Measurements from ENCODE around the gene DEFB129.
A peak's percentile ranks its signal among the peaks of the same experiment; 100 is the strongest.
"Not testable (repeated sequence)": the region's sequence is repeated elsewhere in the genome, so short reads cannot be mapped to it uniquely, and the experiment has no call there.

DEFB129 gene

DNA sequence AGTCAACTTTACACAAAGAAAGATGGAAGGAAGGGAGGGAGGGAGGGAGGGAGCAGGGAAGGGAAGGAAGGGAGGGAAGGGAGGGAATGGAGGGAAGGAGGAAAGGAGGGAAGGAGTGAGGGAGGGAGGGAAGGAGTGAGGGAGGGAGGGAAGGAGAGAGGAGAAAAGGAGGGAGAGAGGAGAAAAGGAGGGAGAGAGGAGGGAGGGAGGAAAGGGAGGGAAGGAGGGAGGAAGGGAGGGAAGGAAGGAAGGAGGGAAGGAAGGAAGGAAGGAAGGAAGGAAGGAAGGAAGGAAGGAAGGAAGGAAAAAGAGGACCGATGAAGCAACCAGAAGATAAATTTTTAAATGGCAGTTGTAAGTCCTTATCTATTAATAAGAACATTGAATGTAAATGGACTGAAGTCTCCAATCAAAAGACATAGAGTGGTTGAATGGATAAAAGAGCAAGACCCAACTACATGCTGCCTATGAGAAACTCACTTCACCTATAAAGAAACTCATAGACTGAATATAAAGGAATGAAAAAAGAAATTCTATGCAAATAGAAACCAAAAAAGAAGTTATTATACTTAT, 5.7 kb upstream of the DEFB129 start:
- H3K4me1 Mint-ChIP-seq, result peaks cover 5% of the 10 kb centered on the region

DNA sequence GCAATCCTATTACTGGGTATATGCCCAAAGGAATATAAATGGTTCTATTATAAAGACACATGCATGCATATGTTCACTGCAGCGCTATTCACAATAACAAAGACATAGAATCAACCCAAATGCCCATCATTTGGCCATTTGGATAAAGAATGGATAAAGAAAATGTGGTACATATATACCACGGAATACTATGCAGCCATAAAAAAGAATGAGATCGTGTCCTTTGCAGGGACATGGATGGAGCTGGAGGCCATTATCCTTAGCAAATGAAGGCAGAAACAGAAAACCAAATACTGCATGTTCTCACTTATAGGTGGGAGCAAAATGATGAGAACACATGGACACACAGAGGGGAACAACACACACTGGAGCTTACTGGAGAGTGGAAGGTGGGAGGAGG, 1.2 kb upstream of the DEFB129 start:
- not testable (repeated sequence) for H3K36me3 Mint-ChIP-seq, H3K27ac Mint-ChIP-seq, DNase-seq, H3K27me3 Mint-ChIP-seq, H3K4me3 Mint-ChIP-seq, H3K9me3 Mint-ChIP-seq
- CTCF ChIA-PET, result interaction anchor here (1.1 to 1.9 kb wide), 4 partner anchors 10 to 106 kb away, joined by 3 to 5 read pairs (median 4); no protein-coding TSS in a partner anchor
- H3K4me1 Mint-ChIP-seq, result peaks cover 21% of the 10 kb centered on the region

More for the DNA sequence above, 5.7 kb upstream of the DEFB129 start:
- CTCF ChIA-PET, result no interaction called here
- Mint-ChIP-seq H3K27me3 (peaks cover 6% of the 10 kb centered on the region), H3K36me3 (no peaks in the 10 kb centered on the region), H3K9me3 (peaks cover 3% of the 10 kb centered on the region), H3K4me3 (no peak overlapping the region), H3K27ac (no peak overlapping the region)
- DNase-seq, result no peak

DNA sequence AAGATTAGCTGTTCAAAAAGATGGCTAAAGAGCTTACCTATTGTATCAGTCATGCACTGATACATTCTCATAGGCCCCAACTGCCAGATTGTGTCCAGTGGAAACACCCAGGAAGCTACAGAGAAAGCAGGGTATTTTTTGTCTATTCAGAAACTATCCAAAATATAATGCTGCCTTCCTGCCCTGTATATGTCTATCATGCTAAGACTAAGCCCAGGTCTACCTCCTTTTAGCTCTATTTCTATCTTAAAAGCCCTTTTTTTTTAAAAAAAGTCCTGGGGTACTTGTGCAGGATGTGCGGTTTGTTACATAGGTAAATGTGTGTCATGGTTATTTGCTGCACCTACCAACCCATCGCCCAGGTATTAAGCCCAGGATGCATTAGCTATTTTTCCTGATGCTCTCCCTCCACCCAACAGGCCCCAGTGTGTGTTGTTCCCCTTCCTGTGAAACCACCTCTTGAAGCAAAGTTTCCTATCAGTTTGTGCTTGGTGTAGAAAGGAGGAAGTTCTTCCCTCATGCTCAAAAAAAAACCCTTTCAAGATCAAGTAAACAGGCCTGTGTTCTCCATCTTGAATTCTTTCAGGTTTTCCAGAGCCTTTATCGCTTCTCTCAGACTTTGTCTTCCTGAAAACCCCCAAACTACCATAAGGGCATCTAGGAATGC, 514 bp downstream of the DEFB129 start:
- Mint-ChIP-seq H3K9me3 (peaks cover 3% of the 10 kb centered on the region), H3K27ac (peak overlapping the region; percentile 46), H3K27me3 (no peaks in the 10 kb centered on the region), H3K36me3 (no peaks in the 10 kb centered on the region), H3K4me1 (peaks cover 21% of the 10 kb centered on the region), H3K4me3 (no peak overlapping the region)
- DNase-seq, result no peak
- CTCF ChIA-PET, result interaction anchor here (1.1 to 1.6 kb wide), 4 partner anchors 8 to 103 kb away, joined by 3 to 8 read pairs (median 4); no protein-coding TSS in a partner anchor

DNA sequence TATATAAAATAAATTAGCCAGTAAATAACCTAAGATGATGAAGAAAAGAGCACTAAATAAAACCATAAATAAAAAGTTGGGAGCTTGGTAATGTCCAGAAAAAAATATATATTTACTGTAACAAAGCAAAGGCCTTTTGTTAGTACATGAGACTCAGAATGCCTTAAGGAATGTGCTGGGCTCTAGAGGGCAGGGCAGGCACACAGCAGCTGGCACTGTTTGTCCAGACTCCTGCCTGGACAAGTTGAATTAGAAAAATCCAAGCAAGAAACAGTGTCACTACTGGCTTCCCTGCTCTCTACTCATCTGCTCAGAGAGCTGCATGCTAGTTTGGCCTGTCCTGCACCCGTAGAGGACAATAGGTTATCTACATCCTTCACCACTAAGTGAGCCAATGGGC, 8.8 kb downstream of the DEFB129 start:
- Mint-ChIP-seq H3K4me1 (peaks cover 22% of the 10 kb centered on the region), H3K36me3 (no peaks in the 10 kb centered on the region), H3K27me3 (no peaks in the 10 kb centered on the region), H3K4me3 (no peak overlapping the region), H3K9me3 (no peaks in the 10 kb centered on the region), H3K27ac (no peak overlapping the region)
- CTCF ChIA-PET, result interaction anchor here (0.6 kb wide), 1 partner anchor 182 kb away, joined by 4 read pairs; no protein-coding TSS in a partner anchor
- DNase-seq, result no peak

DNA sequence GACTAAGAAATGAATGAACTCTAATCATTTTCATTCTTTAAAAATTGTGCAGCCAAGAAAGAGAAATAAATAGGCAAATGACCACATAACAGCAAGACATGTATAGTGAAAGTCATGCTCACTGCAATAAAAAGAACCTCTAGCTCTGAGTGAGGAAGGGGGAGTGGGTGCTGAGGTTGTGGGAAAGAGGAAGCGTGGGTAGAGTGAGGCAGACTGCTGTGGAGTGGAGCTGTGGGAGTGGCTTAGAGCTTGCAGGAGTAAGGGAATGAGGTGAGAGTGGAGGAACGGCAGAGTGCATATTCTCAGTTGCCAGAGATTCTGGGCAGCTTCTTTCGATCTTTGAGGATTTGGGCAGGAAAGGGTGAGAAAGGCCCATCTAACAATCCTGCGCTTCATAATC, 10.4 kb downstream of the DEFB129 start:
- H3K9me3 Mint-ChIP-seq, result no peaks in the 10 kb centered on the region
- CTCF ChIA-PET, result interaction anchor here (1.0 to 1.9 kb wide), 3 partner anchors 21 to 29 kb away, joined by 3 to 7 read pairs (median 7); partner anchors contain the start of gene DEFB132
- peak; percentile 28 for DNase-seq
- H3K27ac Mint-ChIP-seq, result peak overlapping the region; percentile 85
- H3K4me3 Mint-ChIP-seq, result peak overlapping the region; percentile 57
- peaks cover 5% of the 10 kb centered on the region for H3K27me3 Mint-ChIP-seq
- H3K36me3 Mint-ChIP-seq, result no peaks in the 10 kb centered on the region
- H3K4me1 Mint-ChIP-seq, result peaks cover 22% of the 10 kb centered on the region

DNA sequence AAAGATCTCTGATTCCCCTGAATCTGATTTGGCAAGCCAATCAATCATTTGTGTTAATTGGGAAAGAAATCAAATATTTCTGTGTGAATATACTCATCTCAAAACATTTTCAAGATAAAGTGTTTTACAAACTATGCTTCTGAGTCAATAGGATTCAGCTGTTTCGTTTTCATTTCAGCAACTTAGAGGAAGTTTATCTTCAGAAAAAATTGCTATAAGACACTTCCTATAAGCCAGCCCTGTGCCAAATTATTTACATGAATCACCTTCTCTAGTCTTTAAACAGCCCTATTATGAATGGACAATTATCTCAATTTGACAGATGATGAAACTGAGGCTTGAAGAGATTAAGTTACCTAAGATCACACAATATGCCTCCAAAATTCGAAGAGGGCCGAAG, 10.9 kb downstream of the DEFB129 start:
- CTCF ChIA-PET, result interaction anchor here (1.2 to 1.9 kb wide), 2 partner anchors 20 to 28 kb away, joined by 7 read pairs; partner anchors contain the start of gene DEFB132
- DNase-seq, result no peak

DNA sequence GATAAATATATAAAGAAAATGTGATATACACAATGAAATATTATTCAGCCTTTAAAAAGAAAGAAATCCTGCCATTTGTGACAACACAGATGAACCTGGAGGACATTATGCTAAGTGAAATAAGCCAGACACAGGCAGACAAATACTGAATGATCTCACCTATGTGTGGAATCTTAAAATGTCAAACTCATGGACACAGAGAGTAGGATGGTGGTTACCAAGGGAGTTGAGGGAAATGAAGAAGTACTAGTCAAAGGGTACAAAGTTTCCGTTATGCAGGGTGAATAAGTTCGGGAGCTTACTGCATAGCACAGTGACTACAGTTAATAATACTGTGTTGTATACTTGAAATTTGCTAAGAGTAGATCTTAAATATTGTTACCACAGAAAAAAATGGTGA, 15.8 kb downstream of the DEFB129 start:
- peaks cover 13% of the 10 kb centered on the region for H3K27me3 Mint-ChIP-seq
- H3K9me3 Mint-ChIP-seq, result no peaks in the 10 kb centered on the region
- H3K4me3 Mint-ChIP-seq, result no peak overlapping the region
- H3K27ac Mint-ChIP-seq, result no peak overlapping the region
- CTCF ChIA-PET, result interaction anchor here (1.6 kb wide), 1 partner anchor 24 kb away, joined by 5 read pairs; no protein-coding TSS in a partner anchor
- H3K36me3 Mint-ChIP-seq, result peaks cover 2% of the 10 kb centered on the region
- peaks cover 9% of the 10 kb centered on the region for H3K4me1 Mint-ChIP-seq
- no peak for DNase-seq

More for the DNA sequence above, 10.9 kb downstream of the DEFB129 start:
- peak overlapping the region; percentile 85 for H3K27ac Mint-ChIP-seq
- no peaks in the 10 kb centered on the region for H3K9me3 Mint-ChIP-seq
- H3K4me1 Mint-ChIP-seq, result peaks cover 22% of the 10 kb centered on the region
- H3K36me3 Mint-ChIP-seq, result no peaks in the 10 kb centered on the region
- peaks cover 5% of the 10 kb centered on the region for H3K27me3 Mint-ChIP-seq
- H3K4me3 Mint-ChIP-seq, result peak overlapping the region; percentile 57

DNA sequence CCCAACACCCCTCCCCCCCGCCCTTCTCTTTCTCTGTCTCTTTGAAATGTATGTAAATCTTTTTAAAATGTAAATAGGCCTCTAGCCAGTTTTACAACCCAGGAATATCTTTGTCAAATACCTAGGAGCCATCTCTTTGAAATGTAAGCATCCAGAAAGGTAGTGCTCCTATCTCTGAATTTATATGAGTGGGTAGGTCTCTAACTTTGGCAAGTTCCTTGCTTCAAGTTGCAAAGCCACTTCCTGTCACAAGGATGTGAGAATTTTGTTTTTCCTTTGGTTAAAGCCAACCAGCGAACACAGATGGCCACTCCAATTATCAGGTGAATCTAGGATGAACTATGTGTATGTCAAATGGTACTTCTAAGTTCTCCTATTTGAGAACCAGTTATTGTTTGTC, 24.3 kb downstream of the DEFB129 start:
- peaks cover 2% of the 10 kb centered on the region for H3K36me3 Mint-ChIP-seq

DNA sequence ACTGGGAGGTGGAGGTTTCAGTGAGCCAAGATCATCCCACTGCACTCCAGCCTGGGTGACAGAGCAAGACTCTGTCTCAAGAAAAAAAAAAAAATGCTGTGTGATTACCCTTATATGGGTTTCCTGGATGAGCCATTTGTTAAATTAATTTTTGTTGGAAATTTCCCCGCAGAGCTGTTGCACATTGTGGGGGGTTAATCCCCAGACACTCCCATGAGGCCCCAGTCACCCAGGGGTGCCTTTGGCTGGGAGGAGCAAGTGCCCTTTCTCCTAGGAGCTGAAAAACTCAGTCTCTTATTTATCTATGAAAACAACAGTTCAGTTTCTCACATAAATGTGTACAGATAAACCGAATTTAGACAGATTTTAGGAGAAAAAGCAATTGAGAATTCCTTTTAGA, 25.7 kb downstream of the DEFB129 start:
- Mint-ChIP-seq H3K36me3 (no peaks in the 10 kb centered on the region), H3K4me1 (peaks cover 10% of the 10 kb centered on the region), H3K9me3 (no peaks in the 10 kb centered on the region), H3K27me3 (peaks cover 3% of the 10 kb centered on the region), H3K27ac (no peak overlapping the region), H3K4me3 (no peak overlapping the region)
- no peak for DNase-seq
- CTCF ChIA-PET, result interaction anchor here (1.2 to 1.3 kb wide), 2 partner anchors 13 to 53 kb away, joined by 4 to 8 read pairs; no protein-coding TSS in a partner anchor

More for the DNA sequence above, 24.3 kb downstream of the DEFB129 start:
- CTCF ChIA-PET, result no interaction called here
- no peaks in the 10 kb centered on the region for H3K9me3 Mint-ChIP-seq
- DNase-seq, result no peak
- peaks cover 4% of the 10 kb centered on the region for H3K27me3 Mint-ChIP-seq
- H3K4me1 Mint-ChIP-seq, result peaks cover 10% of the 10 kb centered on the region
- no peak overlapping the region for H3K27ac Mint-ChIP-seq
- no peak overlapping the region for H3K4me3 Mint-ChIP-seq

DNA sequence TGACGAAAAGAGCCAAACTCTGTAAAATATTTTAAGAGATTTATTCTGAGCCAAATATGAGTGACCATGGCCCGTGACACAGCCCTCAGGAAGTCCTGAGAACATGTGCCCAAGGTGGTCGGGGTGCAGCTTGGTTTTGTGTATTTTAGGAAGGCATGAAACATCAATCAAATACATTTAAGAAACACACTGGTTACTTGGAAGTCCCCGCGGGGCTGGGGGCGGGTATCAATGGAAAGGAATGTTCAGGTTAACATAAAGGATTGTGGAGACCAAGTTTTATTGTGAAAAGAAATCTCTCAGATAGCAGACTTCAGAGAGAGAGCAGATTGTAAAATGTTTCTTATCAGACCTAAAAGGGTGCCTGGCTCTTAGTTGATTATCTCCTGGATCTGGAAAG, 26.4 kb downstream of the DEFB129 start:
- not testable (repeated sequence) for H3K9me3 Mint-ChIP-seq, H3K27me3 Mint-ChIP-seq

DNA sequence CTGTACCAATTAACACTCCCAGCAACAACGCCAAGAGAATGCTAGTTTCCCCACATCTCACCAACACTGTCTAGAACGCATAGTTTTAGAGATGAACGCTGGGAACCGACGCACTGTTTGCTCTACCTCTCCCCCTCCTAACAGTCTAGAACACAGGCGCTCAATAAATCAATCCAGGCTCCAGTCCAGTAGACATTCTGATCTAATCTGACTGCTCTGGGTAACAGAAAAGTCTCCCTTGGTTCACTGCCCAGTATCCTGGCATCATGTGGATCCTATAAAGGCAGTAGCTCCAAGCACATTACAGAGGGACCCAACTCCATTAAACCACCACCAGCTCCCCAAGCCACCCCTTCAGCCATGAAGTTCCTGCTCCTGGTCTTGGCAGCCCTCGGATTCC, 30.4 kb downstream of the DEFB129 start, which contains the start of gene DEFB132:
Gene DEFB132, plus strand, starts transcription at position 306 of the 400 bp plus-strand sequence. Its CDS starts 55 bp downstream, at position 361.
- Mint-ChIP-seq H3K4me3 (no peak within 1 kb of the TSS), H3K27ac (no peak within 1 kb of the TSS), H3K27me3 (peaks cover 15% of the 10 kb centered on the region), H3K36me3 (no peaks in the 10 kb centered on the region), H3K9me3 (no peaks in the 10 kb centered on the region), H3K4me1 (peaks cover 10% of the 10 kb centered on the region)
- CTCF ChIA-PET, result interaction anchor here (1.0 to 1.7 kb wide), 4 partner anchors 8 to 46 kb away, joined by 3 to 7 read pairs (median 6); no protein-coding TSS in a partner anchor
- DNase-seq, result no peak

More for the DNA sequence above, 26.4 kb downstream of the DEFB129 start:
- not testable (repeated sequence) for H3K4me3 Mint-ChIP-seq, DNase-seq, H3K36me3 Mint-ChIP-seq, H3K27ac Mint-ChIP-seq
- CTCF ChIA-PET, result interaction anchor here (1.2 to 1.3 kb wide), 2 partner anchors 13 to 54 kb away, joined by 4 to 8 read pairs; no protein-coding TSS in a partner anchor
- peaks cover 13% of the 10 kb centered on the region for H3K4me1 Mint-ChIP-seq

DNA sequence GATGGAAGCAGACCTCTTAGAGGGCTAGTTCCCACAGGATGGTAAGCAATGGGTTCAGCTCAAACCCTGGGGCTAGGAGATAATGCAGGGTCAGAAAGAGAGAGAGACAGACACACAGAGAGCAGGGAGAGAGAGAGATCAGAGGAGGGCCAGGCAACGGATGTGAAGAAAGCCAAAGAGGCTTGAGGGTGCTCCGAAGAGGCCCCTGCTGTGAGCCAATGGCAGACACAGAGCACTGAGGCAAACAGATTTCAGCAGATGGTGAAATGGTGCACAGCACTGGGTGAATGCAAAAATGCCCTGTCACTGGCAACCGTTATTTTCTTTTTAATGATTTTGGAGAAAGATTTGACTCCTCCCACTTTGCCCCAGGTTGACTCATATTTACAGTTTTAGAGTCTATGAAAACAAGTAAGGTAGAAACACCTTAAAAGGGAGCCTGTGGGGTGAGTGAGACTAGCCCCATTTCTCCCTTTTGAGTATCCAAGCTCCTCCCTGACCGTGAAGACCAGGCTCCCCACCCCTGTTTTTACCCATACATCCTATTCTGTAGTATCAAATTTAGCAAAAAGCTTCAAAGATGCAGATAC, 31.3 kb downstream of the DEFB129 start:
- CTCF ChIA-PET, result interaction anchor here (0.6 to 1.8 kb wide), 7 partner anchors 8 to 156 kb away, joined by 3 to 10 read pairs (median 4); no protein-coding TSS in a partner anchor
- H3K27me3 Mint-ChIP-seq, result peaks cover 19% of the 10 kb centered on the region
- H3K36me3 Mint-ChIP-seq, result no peaks in the 10 kb centered on the region
- no peak overlapping the region for H3K4me3 Mint-ChIP-seq
- no peak overlapping the region for H3K27ac Mint-ChIP-seq
- no peaks in the 10 kb centered on the region for H3K9me3 Mint-ChIP-seq
- peaks cover 10% of the 10 kb centered on the region for H3K4me1 Mint-ChIP-seq
- DNase-seq, result no peak

DNA sequence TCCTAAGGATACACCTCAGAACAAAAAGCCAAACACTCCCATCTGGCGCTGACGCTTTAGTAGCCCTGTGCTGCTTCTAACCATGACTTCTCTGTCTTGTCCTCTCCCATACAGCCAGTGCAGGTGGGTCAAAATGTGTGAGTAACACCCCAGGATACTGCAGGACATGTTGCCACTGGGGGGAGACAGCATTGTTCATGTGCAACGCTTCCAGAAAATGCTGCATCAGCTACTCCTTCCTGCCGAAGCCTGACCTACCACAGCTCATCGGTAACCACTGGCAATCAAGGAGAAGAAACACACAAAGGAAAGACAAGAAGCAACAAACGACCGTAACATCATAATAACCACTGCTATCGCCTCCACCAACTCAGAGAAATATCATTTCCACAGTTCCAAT, 31.9 kb downstream of the DEFB129 start:
- no peak overlapping the region for H3K4me3 Mint-ChIP-seq
- no peaks in the 10 kb centered on the region for H3K36me3 Mint-ChIP-seq
- no peak overlapping the region for H3K27ac Mint-ChIP-seq
- peaks cover 10% of the 10 kb centered on the region for H3K4me1 Mint-ChIP-seq
- CTCF ChIA-PET, result interaction anchor here (0.6 to 1.8 kb wide), 6 partner anchors 8 to 157 kb away, joined by 3 to 10 read pairs (median 6); no protein-coding TSS in a partner anchor
- H3K27me3 Mint-ChIP-seq, result peaks cover 23% of the 10 kb centered on the region
- peak; percentile 31 for DNase-seq
- H3K9me3 Mint-ChIP-seq, result no peaks in the 10 kb centered on the region

DNA sequence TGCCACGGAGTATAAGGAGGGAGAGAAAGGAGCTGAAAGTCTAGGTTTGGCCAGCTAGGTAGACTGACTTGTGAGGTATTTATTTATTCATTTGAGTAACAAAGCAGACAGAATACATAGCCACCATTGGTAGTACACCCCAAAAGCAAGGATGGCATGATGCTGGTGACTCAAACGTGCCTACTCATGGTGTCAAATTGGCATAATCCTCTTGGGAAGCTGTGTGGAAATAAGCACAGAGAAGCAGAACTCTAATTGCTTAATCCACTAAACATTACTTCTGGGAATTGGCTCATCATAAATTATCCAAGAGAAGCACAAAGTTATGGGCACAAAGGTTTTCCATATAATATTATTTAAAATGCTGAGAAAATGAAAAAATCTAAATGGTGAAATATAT, 32.9 kb downstream of the DEFB129 start:
- H3K36me3 Mint-ChIP-seq, result no peaks in the 10 kb centered on the region
- peaks cover 10% of the 10 kb centered on the region for H3K4me1 Mint-ChIP-seq
- H3K4me3 Mint-ChIP-seq, result no peak overlapping the region
- H3K27ac Mint-ChIP-seq, result no peak overlapping the region
- no peaks in the 10 kb centered on the region for H3K9me3 Mint-ChIP-seq
- CTCF ChIA-PET, result interaction anchor here (0.8 kb wide), 1 partner anchor 48 kb away, joined by 3 read pairs; no protein-coding TSS in a partner anchor
- peaks cover 24% of the 10 kb centered on the region for H3K27me3 Mint-ChIP-seq
- no peak for DNase-seq
